HEK293 (cell line): Measurements from ENCODE around the gene SGF29.

Source experiments
- CTCF ChIA-PET: fragments of 350-600 bp; formaldehyde crosslinking; extraction: SDS; loops from one replicate; lab custom pipeline; 2021; ENCODE audit warnings: antibody characterized with exemption; lab: Yijun Ruan, JAX
- POLR2A ChIA-PET: fragments of 300-600 bp; formaldehyde crosslinking; extraction: SDS; loops from one replicate; lab custom pipeline; 2020; ENCODE audit warnings: antibody characterized with exemption, inconsistent platforms; lab: Yijun Ruan, JAX
- H3K27ac ChIP-seq: fragments of 200-500 bp; sonication (Bioruptor generic); 2 replicates; pipeline ENCODE4 v1.5.1; 2014; ENCODE audit warnings: low read depth, low read length, control low read depth, inconsistent platforms; ENCODE audit errors: extremely low read depth
- H3K36me3 ChIP-seq, 2 experiments: fragments of 200-500 bp in 1 of 2; sonication (Bioruptor generic) in 1 of 2; 1 replicate in 1 of 2; 2 replicates in 1 of 2; pipeline ENCODE4 v1.5.1; 2014 to 2017; ENCODE audit warnings: inconsistent platforms in 2 of 2, low read length in 2 of 2; ENCODE audit not compliant: control insufficient read depth in 2 of 2, insufficient read depth in 1 of 2
- H3K4me1 ChIP-seq: fragments of 200-500 bp; sonication (Bioruptor generic); 2 replicates; pipeline ENCODE4 v1.5.1; 2014; ENCODE audit warnings: mild to moderate bottlenecking, low read length, inconsistent platforms; ENCODE audit not compliant: control insufficient read depth, insufficient read depth
- H3K4me3 ChIP-seq: 2 replicates; pipeline ENCODE4 v1.5.1; 2011; ENCODE audit warnings: low read depth, mild to moderate bottlenecking, control low read depth, low read length, moderate library complexity
- H3K9me3 ChIP-seq: fragments of 200-500 bp; sonication (Bioruptor generic); 2 replicates; pipeline ENCODE4 v1.5.1; 2014; ENCODE audit warnings: low read depth, low read length, inconsistent platforms; ENCODE audit not compliant: control insufficient read depth, insufficient read depth
- GLIS1 ChIP-seq: fragments of 450-650 bp; formaldehyde crosslinking; IDR thresholded peaks from 2 replicates; pipeline ENCODE4 v1.5.1; 2016; ENCODE audit warnings: missing biosample characterization, missing genetic modification characterization
- HOXD13 ChIP-seq: sonication (generic); formaldehyde crosslinking; IDR thresholded peaks from 2 replicates; pipeline ENCODE4 v1.8.0; 2022; ENCODE audit warnings: missing genetic modification reagents, borderline replicate concordance
- KLF16 ChIP-seq: fragments of 450-650 bp; formaldehyde crosslinking; IDR thresholded peaks from 2 replicates; pipeline ENCODE4 v1.5.1; 2017; ENCODE audit warnings: missing biosample characterization, missing genetic modification characterization
- KLF7 ChIP-seq: fragments of 450-650 bp; formaldehyde crosslinking; IDR thresholded peaks from 2 replicates; pipeline ENCODE4 v1.5.1; 2016; ENCODE audit warnings: missing biosample characterization, missing genetic modification characterization, borderline replicate concordance
- SCRT1 ChIP-seq: fragments of 450-650 bp; formaldehyde crosslinking; IDR thresholded peaks from 2 replicates; pipeline ENCODE4 v1.5.1; 2016; ENCODE audit warnings: missing biosample characterization, missing genetic modification characterization, borderline replicate concordance
- TRIM28 ChIP-seq: IDR thresholded peaks from 2 replicates; pipeline ENCODE4 v1.6.1; 2011; ENCODE audit warnings: low read length, control low read depth, borderline replicate concordance
- ZBTB17 ChIP-seq: fragments of 450-650 bp; formaldehyde crosslinking; IDR thresholded peaks from 2 replicates; pipeline ENCODE4 v1.5.1; 2016; ENCODE audit warnings: missing biosample characterization, missing genetic modification characterization
- ZBTB20 ChIP-seq: fragments of 450-650 bp; formaldehyde crosslinking; IDR thresholded peaks from 2 replicates; pipeline ENCODE4 v1.5.1; 2016; ENCODE audit warnings: missing biosample characterization, missing genetic modification characterization
- ZNF10 ChIP-seq: fragments of 450-650 bp; formaldehyde crosslinking; IDR thresholded peaks from 2 replicates; pipeline ENCODE4 v1.5.1; 2017; ENCODE audit warnings: missing biosample characterization, missing genetic modification characterization
- ZNF146 ChIP-seq: fragments of 450-650 bp; formaldehyde crosslinking; IDR thresholded peaks from 2 replicates; pipeline ENCODE4 v1.5.1; 2016; ENCODE audit warnings: missing biosample characterization, missing genetic modification characterization
- ZNF16 ChIP-seq: fragments of 450-650 bp; formaldehyde crosslinking; IDR thresholded peaks from 2 replicates; pipeline ENCODE4 v1.5.1; 2016; ENCODE audit warnings: low read depth, missing biosample characterization, missing genetic modification characterization
- ZNF341 ChIP-seq: fragments of 450-650 bp; formaldehyde crosslinking; IDR thresholded peaks from 2 replicates; pipeline ENCODE4; 2016; ENCODE audit warnings: low read depth, missing biosample characterization, missing genetic modification characterization
- ZNF394 ChIP-seq: fragments of 450-650 bp; formaldehyde crosslinking; IDR thresholded peaks from 2 replicates; pipeline ENCODE4 v1.5.1; 2016; ENCODE audit warnings: missing biosample characterization, missing genetic modification characterization, mild to moderate bottlenecking, moderate library complexity, borderline replicate concordance
- ZNF510 ChIP-seq: fragments of 450-650 bp; formaldehyde crosslinking; IDR thresholded peaks from 2 replicates; pipeline ENCODE4 v1.5.1; 2018; ENCODE audit warnings: mild to moderate bottlenecking, missing genetic modification characterization, missing biosample characterization; ENCODE audit not compliant: insufficient replicate concordance
- ZNF571 ChIP-seq: fragments of 450-650 bp; formaldehyde crosslinking; IDR thresholded peaks from 2 replicates; pipeline ENCODE4 v1.5.0; 2017; ENCODE audit warnings: missing biosample characterization, missing genetic modification characterization
- ZNF585B ChIP-seq: fragments of 450-650 bp; formaldehyde crosslinking; IDR thresholded peaks from 2 replicates; pipeline ENCODE4 v1.5.1; 2016; ENCODE audit warnings: missing biosample characterization, missing genetic modification characterization
- ZNF776 ChIP-seq: fragments of 450-650 bp; formaldehyde crosslinking; IDR thresholded peaks from 2 replicates; pipeline ENCODE4 v1.5.0; 2017; ENCODE audit warnings: missing biosample characterization, missing genetic modification characterization, borderline replicate concordance
- ZNF785 ChIP-seq: fragments of 450-650 bp; formaldehyde crosslinking; IDR thresholded peaks from 2 replicates; pipeline ENCODE4 v1.5.1; 2016; ENCODE audit warnings: missing biosample characterization, missing genetic modification characterization
- ZNF792 ChIP-seq: fragments of 450-650 bp; formaldehyde crosslinking; IDR thresholded peaks from 2 replicates; pipeline ENCODE4 v1.5.1; 2016; ENCODE audit warnings: missing biosample characterization, missing genetic modification characterization
- TF ChIP-seq, protein P1 (sequence below): fragments of 450-650 bp; formaldehyde crosslinking; IDR thresholded peaks from 2 replicates; pipeline ENCODE4 v1.5.1; 2016; ENCODE audit warnings: missing biosample characterization, missing genetic modification characterization
- TF ChIP-seq, protein P2 (sequence below): fragments of 450-650 bp; formaldehyde crosslinking; conservative IDR thresholded peaks from 2 replicates; pipeline ENCODE4 v1.5.1; 2016; ENCODE audit warnings: low read depth, missing biosample characterization, missing genetic modification characterization
- TF ChIP-seq, protein P3 (sequence below): fragments of 450-650 bp; formaldehyde crosslinking; IDR thresholded peaks from 2 replicates; pipeline ENCODE4 v1.5.1; 2017; ENCODE audit warnings: missing biosample characterization, missing genetic modification characterization
- TF ChIP-seq, protein P4 (sequence below): fragments of 450-650 bp; formaldehyde crosslinking; IDR thresholded peaks from 2 replicates; pipeline ENCODE4 v1.5.1; 2016; ENCODE audit warnings: missing biosample characterization, missing genetic modification characterization
- TF ChIP-seq, protein P5 (sequence below): fragments of 450-650 bp; formaldehyde crosslinking; IDR thresholded peaks from 2 replicates; pipeline ENCODE4 v1.5.1; 2016; ENCODE audit warnings: missing biosample characterization, missing genetic modification characterization

SGF29 gene

DNA sequence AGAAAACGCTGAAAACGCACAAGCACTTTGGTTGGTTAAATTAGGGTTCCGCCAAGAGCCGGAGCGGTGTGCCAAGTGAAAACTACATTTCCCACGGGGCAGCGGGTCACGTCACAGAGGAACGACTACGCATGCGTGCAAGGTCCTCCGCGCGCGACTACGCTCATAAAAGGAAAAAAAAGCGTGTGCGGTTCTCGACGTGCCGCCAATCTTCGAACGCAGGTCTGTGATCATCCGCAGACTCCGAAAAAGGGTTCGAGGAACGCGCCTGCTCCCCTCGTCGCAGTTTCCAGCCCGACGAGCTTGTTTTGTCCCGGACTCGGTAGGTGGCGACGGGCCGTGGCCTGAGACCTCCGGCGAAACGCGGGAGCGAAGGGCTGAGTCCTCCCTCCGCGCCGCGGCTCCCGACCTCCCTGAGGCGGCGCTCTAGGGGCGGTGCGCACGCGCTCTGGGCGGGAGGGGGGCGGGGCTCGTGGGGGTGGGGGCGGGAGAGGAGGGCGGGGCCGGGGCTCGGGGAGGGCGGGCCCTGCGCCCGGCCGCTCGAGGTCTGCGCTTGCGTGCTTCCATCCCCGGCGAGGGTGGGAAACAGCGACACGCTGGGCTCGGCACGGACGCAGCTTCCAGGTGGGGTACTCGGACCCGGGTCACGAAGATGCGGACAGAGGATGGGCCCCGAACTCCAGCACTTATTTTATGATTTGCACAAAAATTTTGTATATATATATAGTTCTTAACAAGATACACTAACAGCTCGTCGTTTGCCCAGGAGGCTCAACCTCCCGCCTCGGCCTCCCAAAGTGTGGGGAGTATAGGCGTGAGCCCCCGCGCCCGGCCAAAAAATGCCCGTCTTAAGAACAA lies at the start of gene SGF29:
Gene SGF29 (plus strand): TSS at position 145 of the 858 bp plus-strand sequence. CDS start 27,150 bp downstream, outside the sequence.
- ChIA-PET CTCF (interaction anchor here (0.6 to 1.7 kb wide), 7 partner anchors 11 to 390 kb away, joined by 3 to 5 read pairs (median 4); no protein-coding TSS in a partner anchor), POLR2A (interaction anchor here (0.6 to 1.3 kb wide), 4 partner anchors 10 to 50 kb away, joined by 3 to 6 read pairs (median 4); no protein-coding TSS in a partner anchor)
- peaks cover 4 to 7% of the 10 kb centered on the region in 2 experiments; a peak in 2 of 3 replicates for H3K36me3 ChIP-seq
- peaks cover 6% of the 10 kb centered on the region; the same call in 1 of the 2 replicates for H3K4me1 ChIP-seq
- no peaks in the 10 kb centered on the region for H3K9me3 ChIP-seq
- peak within 1 kb of the TSS; percentile 85 for H3K4me3 ChIP-seq
- peak within 1 kb of the TSS; percentile 98 for H3K27ac ChIP-seq
- TF ChIP-seq HOXD13 (CRISPR knock-in tag), result peak; percentile 97
- TF ChIP-seq ZNF341, result peak; percentile 76
- TF ChIP-seq ZNF792 (tag by site-specific recombination), result no peak
- TF ChIP-seq, protein P1, sequence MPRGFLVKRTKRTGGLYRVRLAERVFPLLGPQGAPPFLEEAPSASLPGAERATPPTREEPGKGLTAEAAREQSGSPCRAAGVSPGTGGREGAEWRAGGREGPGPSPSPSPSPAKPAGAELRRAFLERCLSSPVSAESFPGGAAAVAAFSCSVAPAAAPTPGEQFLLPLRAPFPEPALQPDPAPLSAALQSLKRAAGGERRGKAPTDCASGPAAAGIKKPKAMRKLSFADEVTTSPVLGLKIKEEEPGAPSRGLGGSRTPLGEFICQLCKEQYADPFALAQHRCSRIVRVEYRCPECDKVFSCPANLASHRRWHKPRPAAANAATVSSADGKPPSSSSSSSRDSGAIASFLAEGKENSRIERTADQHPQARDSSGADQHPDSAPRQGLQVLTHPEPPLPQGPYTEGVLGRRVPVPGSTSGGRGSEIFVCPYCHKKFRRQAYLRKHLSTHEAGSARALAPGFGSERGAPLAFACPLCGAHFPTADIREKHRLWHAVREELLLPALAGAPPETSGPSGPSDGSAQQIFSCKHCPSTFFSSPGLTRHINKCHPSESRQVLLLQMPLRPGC (tag by site-specific recombination), result peak; percentile 56; the same call in 1 of the 2 replicates
- TF ChIP-seq ZBTB20, result peak; percentile 65; the same call in 1 of the 2 replicates
- TF ChIP-seq, protein P2, sequence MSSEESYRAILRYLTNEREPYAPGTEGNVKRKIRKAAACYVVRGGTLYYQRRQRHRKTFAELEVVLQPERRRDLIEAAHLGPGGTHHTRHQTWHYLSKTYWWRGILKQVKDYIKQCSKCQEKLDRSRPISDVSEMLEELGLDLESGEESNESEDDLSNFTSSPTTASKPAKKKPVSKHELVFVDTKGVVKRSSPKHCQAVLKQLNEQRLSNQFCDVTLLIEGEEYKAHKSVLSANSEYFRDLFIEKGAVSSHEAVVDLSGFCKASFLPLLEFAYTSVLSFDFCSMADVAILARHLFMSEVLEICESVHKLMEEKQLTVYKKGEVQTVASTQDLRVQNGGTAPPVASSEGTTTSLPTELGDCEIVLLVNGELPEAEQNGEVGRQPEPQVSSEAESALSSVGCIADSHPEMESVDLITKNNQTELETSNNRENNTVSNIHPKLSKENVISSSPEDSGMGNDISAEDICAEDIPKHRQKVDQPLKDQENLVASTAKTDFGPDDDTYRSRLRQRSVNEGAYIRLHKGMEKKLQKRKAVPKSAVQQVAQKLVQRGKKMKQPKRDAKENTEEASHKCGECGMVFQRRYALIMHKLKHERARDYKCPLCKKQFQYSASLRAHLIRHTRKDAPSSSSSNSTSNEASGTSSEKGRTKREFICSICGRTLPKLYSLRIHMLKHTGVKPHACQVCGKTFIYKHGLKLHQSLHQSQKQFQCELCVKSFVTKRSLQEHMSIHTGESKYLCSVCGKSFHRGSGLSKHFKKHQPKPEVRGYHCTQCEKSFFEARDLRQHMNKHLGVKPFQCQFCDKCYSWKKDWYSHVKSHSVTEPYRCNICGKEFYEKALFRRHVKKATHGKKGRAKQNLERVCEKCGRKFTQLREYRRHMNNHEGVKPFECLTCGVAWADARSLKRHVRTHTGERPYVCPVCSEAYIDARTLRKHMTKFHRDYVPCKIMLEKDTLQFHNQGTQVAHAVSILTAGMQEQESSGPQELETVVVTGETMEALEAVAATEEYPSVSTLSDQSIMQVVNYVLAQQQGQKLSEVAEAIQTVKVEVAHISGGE (tag by site-specific recombination), result 0 out of 2 replicates have a peak, but pooled peaks have one; percentile 38
- TF ChIP-seq ZNF785 (tag by site-specific recombination), result no peak
- no peak for TF ChIP-seq SCRT1 (tag by site-specific recombination)
- TF ChIP-seq TRIM28, result 0 out of 2 replicates have a peak, but pooled peaks have one; percentile 37
- peak; percentile 66; the same call in 1 of the 2 replicates for TF ChIP-seq ZNF394 (tag by site-specific recombination)
- TF ChIP-seq, protein P3, sequence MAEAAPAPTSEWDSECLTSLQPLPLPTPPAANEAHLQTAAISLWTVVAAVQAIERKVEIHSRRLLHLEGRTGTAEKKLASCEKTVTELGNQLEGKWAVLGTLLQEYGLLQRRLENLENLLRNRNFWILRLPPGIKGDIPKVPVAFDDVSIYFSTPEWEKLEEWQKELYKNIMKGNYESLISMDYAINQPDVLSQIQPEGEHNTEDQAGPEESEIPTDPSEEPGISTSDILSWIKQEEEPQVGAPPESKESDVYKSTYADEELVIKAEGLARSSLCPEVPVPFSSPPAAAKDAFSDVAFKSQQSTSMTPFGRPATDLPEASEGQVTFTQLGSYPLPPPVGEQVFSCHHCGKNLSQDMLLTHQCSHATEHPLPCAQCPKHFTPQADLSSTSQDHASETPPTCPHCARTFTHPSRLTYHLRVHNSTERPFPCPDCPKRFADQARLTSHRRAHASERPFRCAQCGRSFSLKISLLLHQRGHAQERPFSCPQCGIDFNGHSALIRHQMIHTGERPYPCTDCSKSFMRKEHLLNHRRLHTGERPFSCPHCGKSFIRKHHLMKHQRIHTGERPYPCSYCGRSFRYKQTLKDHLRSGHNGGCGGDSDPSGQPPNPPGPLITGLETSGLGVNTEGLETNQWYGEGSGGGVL (tag by site-specific recombination), result peak; percentile 53
- TF ChIP-seq ZBTB17, result peak; percentile 98
- TF ChIP-seq ZNF776 (tag by site-specific recombination), result no peak
- peak; percentile 90 for TF ChIP-seq KLF16 (tag by site-specific recombination)
- TF ChIP-seq, protein P4, sequence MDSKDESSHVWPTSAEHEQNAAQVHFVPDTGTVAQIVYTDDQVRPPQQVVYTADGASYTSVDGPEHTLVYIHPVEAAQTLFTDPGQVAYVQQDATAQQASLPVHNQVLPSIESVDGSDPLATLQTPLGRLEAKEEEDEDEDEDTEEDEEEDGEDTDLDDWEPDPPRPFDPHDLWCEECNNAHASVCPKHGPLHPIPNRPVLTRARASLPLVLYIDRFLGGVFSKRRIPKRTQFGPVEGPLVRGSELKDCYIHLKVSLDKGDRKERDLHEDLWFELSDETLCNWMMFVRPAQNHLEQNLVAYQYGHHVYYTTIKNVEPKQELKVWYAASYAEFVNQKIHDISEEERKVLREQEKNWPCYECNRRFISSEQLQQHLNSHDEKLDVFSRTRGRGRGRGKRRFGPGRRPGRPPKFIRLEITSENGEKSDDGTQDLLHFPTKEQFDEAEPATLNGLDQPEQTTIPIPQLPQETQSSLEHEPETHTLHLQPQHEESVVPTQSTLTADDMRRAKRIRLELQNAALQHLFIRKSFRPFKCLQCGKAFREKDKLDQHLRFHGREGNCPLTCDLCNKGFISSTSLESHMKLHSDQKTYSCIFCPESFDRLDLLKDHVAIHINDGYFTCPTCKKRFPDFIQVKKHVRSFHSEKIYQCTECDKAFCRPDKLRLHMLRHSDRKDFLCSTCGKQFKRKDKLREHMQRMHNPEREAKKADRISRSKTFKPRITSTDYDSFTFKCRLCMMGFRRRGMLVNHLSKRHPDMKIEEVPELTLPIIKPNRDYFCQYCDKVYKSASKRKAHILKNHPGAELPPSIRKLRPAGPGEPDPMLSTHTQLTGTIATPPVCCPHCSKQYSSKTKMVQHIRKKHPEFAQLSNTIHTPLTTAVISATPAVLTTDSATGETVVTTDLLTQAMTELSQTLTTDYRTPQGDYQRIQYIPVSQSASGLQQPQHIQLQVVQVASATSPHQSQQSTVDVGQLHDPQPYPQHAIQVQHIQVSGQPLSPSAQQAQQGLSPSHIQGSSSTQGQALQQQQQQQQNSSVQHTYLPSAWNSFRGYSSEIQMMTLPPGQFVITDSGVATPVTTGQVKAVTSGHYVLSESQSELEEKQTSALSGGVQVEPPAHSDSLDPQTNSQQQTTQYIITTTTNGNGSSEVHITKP (tag by site-specific recombination), result no peak; the same call in 1 of the 2 replicates
- TF ChIP-seq, protein P5, sequence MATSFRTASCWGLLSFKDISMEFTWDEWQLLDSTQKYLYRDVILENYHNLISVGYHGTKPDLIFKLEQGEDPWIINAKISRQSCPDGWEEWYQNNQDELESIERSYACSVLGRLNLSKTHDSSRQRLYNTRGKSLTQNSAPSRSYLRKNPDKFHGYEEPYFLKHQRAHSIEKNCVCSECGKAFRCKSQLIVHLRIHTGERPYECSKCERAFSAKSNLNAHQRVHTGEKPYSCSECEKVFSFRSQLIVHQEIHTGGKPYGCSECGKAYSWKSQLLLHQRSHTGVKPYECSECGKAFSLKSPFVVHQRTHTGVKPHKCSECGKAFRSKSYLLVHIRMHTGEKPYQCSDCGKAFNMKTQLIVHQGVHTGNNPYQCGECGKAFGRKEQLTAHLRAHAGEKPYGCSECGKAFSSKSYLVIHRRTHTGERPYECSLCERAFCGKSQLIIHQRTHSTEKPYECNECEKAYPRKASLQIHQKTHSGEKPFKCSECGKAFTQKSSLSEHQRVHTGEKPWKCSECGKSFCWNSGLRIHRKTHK (tag by site-specific recombination), result no peak
- 0 out of 2 replicates have a peak, but pooled peaks have one; percentile 55 for TF ChIP-seq KLF7 (tag by site-specific recombination)
- no peak for TF ChIP-seq ZNF16 (tag by site-specific recombination)
- peak; percentile 45; the same call in 1 of the 2 replicates for TF ChIP-seq ZNF146
- TF ChIP-seq ZNF585B (tag by site-specific recombination), result no peak
- TF ChIP-seq GLIS1 (tag by site-specific recombination), result peak; percentile 72; the same call in 1 of the 2 replicates
- TF ChIP-seq ZNF510 (tag by site-specific recombination), result no peak
- TF ChIP-seq ZNF571 (tag by site-specific recombination), result no peak
- no peak for TF ChIP-seq ZNF10 (tag by site-specific recombination)
